Measurements from ENCODE around the gene AGBL1.

Gene AGBL1

DNA sequence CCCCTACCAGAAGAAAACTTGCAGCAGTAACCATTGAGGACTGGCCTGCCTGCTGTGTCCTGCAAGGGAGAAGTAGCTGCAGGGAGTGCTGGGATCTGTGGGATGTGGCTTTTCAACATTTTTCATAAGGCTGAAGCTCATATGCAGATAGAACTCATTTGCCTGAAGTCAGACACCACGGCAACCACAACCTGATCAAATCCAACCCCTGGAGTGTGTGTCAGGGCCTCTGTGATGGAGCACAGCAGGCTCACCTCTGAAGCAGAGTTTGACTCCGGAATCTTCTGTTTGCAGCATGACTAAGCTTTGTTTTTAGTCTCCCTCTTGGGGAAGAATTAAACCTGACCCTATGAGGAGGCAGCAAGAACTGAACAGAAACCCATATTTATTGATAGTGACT lies 508.7 kb downstream of the AGBL1 start:
- no peaks in the 10 kb centered on the region for H3K27me3 ChIP-seq (ENCODE audit: insufficient read depth, poor library complexity, severe bottlenecking)
- no peaks in the 10 kb centered on the region for H3K36me3 ChIP-seq (ENCODE audit: low read depth)
- TF ChIP-seq, protein P1, sequence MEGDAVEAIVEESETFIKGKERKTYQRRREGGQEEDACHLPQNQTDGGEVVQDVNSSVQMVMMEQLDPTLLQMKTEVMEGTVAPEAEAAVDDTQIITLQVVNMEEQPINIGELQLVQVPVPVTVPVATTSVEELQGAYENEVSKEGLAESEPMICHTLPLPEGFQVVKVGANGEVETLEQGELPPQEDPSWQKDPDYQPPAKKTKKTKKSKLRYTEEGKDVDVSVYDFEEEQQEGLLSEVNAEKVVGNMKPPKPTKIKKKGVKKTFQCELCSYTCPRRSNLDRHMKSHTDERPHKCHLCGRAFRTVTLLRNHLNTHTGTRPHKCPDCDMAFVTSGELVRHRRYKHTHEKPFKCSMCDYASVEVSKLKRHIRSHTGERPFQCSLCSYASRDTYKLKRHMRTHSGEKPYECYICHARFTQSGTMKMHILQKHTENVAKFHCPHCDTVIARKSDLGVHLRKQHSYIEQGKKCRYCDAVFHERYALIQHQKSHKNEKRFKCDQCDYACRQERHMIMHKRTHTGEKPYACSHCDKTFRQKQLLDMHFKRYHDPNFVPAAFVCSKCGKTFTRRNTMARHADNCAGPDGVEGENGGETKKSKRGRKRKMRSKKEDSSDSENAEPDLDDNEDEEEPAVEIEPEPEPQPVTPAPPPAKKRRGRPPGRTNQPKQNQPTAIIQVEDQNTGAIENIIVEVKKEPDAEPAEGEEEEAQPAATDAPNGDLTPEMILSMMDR (IDR thresholded peaks at IDR 0.05; ENCODE audit: poor library complexity, severe bottlenecking) = no peak
- no peak overlapping the region for H3K4me3 ChIP-seq (ENCODE audit: severe bottlenecking)
- DNase-seq (ENCODE audit: low spot score) = no peak
- no peak overlapping the region for H3K27ac ChIP-seq (ENCODE audit: poor library complexity, severe bottlenecking)
- H3K4me1 ChIP-seq (ENCODE audit: insufficient read depth, poor library complexity, severe bottlenecking) = no peaks in the 10 kb centered on the region
- no peak for ATAC-seq (ENCODE audit: low read depth)
- H3K9me3 ChIP-seq (ENCODE audit: severe bottlenecking) = no peaks in the 10 kb centered on the region

DNA sequence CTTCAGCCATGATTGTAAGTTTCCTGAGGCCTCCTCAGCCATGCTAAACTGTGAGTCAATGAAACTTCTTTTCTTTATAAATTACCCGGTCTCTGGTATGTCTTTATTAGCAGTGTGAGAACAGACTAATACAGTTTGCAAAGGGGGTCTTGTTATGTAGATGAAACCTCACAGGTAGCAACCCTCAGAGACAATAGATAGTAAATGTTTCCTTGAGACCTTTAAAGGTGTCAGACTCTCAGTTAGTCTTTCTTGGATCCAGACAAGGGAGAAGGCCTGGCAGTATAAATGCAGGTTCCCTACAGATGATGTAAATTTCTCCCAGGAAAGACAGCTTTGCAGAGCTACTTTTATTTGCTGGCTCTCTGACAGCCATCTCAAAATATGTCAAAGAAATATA lies 510.8 kb downstream of the AGBL1 start:
- no peak for ATAC-seq (ENCODE audit: low read depth)
- Histone ChIP-seq H3K4me1 (ENCODE audit: insufficient read depth, poor library complexity, severe bottlenecking) (no peaks in the 10 kb centered on the region), H3K4me3 (ENCODE audit: severe bottlenecking) (no peak overlapping the region), H3K27ac (ENCODE audit: poor library complexity, severe bottlenecking) (no peak overlapping the region), H3K36me3 (ENCODE audit: low read depth) (no peaks in the 10 kb centered on the region), H3K9me3 (ENCODE audit: severe bottlenecking) (no peaks in the 10 kb centered on the region), H3K27me3 (ENCODE audit: insufficient read depth, poor library complexity, severe bottlenecking) (no peaks in the 10 kb centered on the region)
- DNase-seq (ENCODE audit: low spot score) = no peak
- TF ChIP-seq, protein P1 (IDR thresholded peaks at IDR 0.05; ENCODE audit: poor library complexity, severe bottlenecking) = no peak

DNA sequence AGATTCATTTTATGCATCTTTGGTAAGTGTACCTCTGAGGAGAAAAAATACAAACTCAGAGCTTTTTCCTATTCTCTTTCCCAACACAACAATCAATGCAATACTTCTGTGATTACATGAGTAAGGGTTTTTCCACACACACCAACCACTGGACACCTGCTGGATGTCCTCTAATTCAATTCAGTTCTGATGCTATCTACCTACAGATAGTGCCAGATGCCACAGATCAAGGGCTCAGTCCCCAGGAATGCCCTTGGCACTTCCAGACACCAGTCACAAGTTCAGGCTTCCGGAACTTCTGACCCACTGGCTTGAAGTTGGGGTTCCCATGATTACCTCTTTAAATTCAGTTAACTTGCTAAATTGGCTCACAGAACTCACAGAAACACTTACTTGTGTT lies 511.5 kb downstream of the AGBL1 start:
- no peak overlapping the region for H3K4me3 ChIP-seq (ENCODE audit: severe bottlenecking)
- no peak for ATAC-seq (ENCODE audit: low read depth)
- H3K36me3 ChIP-seq (ENCODE audit: low read depth) = no peaks in the 10 kb centered on the region
- no peaks in the 10 kb centered on the region for H3K4me1 ChIP-seq (ENCODE audit: insufficient read depth, poor library complexity, severe bottlenecking)
- H3K27me3 ChIP-seq (ENCODE audit: insufficient read depth, poor library complexity, severe bottlenecking) = no peaks in the 10 kb centered on the region
- DNase-seq (ENCODE audit: low spot score) = no peak
- no peaks in the 10 kb centered on the region for H3K9me3 ChIP-seq (ENCODE audit: severe bottlenecking)
- H3K27ac ChIP-seq (ENCODE audit: poor library complexity, severe bottlenecking) = no peak overlapping the region
- TF ChIP-seq, protein P1 (IDR thresholded peaks at IDR 0.05; ENCODE audit: poor library complexity, severe bottlenecking) = no peak

DNA sequence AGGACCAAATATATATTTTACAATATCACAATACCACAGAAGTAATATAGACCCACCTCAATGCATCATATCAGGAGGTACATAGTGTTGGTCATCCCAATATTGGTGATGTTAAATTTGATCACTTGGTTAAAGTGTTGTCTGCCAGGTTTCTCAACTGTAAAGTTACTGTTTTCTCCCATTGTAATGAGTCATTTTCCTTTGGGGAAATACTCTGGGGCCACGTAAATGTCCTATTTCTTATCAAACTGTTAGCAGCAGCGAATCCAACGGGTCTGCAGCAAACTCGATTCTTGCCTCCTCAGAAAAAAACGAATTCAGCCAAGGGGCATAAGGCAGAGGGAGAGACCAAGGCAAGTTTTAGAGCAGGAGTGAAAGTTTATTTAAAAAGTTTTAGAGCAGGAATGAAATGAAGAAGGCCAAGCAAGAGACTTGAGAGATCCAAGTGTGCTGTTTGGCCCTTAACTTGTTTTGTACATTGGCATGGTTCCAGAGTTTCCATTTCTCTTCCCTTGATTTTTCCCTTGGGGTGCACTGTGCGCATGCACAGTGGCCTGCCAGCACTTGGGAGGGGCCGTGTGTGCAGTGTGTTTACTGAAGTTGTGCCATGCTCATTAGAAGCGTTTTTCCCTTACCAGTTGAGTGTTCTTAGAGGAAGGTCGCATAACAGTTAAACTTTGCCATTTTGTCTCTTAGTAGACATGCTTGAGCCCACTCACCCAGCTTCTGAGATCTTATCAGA lies 512.5 kb downstream of the AGBL1 start:
- TF ChIP-seq, protein P1 (IDR thresholded peaks at IDR 0.05; ENCODE audit: poor library complexity, severe bottlenecking) = no peak
- Histone ChIP-seq H3K36me3 (ENCODE audit: low read depth) (no peaks in the 10 kb centered on the region), H3K27ac (ENCODE audit: poor library complexity, severe bottlenecking) (no peak overlapping the region), H3K27me3 (ENCODE audit: insufficient read depth, poor library complexity, severe bottlenecking) (no peaks in the 10 kb centered on the region), H3K9me3 (ENCODE audit: severe bottlenecking) (no peaks in the 10 kb centered on the region), H3K4me1 (ENCODE audit: insufficient read depth, poor library complexity, severe bottlenecking) (no peaks in the 10 kb centered on the region), H3K4me3 (ENCODE audit: severe bottlenecking) (no peak overlapping the region)
- ATAC-seq (ENCODE audit: low read depth) (no peak), DNase-seq (ENCODE audit: low spot score) (no peak)

DNA sequence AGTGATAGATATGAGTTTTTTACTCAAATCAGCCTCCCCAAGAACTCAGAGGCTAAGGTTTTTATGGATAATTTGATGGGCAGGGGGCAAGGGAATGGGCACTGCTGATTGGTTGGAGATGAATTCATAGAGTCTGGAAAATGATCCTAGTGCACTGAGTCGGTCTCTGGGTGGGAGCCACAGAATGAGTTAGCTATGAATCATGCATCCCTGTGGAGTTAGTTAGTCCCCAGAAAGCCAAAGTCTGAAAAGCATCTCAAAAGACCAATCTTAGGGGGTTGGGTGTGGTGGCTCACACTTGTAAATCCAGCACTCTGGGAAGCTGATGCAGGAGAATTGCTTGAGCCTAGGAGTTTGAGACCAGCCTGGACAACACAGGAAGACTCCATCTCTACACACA lies 516.1 kb downstream of the AGBL1 start:
- Histone ChIP-seq H3K4me3 (ENCODE audit: severe bottlenecking) (no peak overlapping the region), H3K4me1 (ENCODE audit: insufficient read depth, poor library complexity, severe bottlenecking) (no peaks in the 10 kb centered on the region), H3K9me3 (ENCODE audit: severe bottlenecking) (no peaks in the 10 kb centered on the region), H3K27ac (ENCODE audit: poor library complexity, severe bottlenecking) (no peak overlapping the region), H3K36me3 (ENCODE audit: low read depth) (no peaks in the 10 kb centered on the region), H3K27me3 (ENCODE audit: insufficient read depth, poor library complexity, severe bottlenecking) (peaks cover 3% of the 10 kb centered on the region)
- ATAC-seq (ENCODE audit: low read depth) = peak; percentile 71
- DNase-seq (ENCODE audit: low spot score) = no peak
- TF ChIP-seq, protein P1 (IDR thresholded peaks at IDR 0.05; ENCODE audit: poor library complexity, severe bottlenecking) = no peak
